HepG2 (cell line): ENCODE results near the gene ADGRG6. TPM values are rescaled to one million over a fixed set of nuclear protein-coding genes. Genes with fewer than 3 reads are reported as not detected.

Source experiments
- ERF ChIP-seq: IDR thresholded peaks from 2 replicates; pipeline ENCODE4 v1.6.1; 2018; ENCODE audit warnings: missing biosample characterization, missing genetic modification reagents
- FOXK1 ChIP-seq: sonication (generic); formaldehyde crosslinking; IDR thresholded peaks from 2 replicates; pipeline ENCODE4 v1.4.0; 2020; ENCODE audit warnings: low read depth, missing genetic modification reagents, borderline replicate concordance
- GATAD2A ChIP-seq: IDR thresholded peaks from 2 replicates; pipeline ENCODE4 v1.6.1; 2016
- HMGA1 ChIP-seq: sonication (generic); formaldehyde crosslinking; conservative IDR thresholded peaks from 2 replicates; pipeline ENCODE4 v1.4.0; 2020; ENCODE audit warnings: missing genetic modification reagents
- KDM1A ChIP-seq: IDR thresholded peaks from 2 replicates; pipeline ENCODE4 v1.6.1; 2016; ENCODE audit warnings: missing compliant biosample characterization
- KLF11 ChIP-seq: IDR thresholded peaks from 2 replicates; pipeline ENCODE4 v1.6.1; 2016; ENCODE audit warnings: missing compliant biosample characterization
- MEIS1 ChIP-seq: sonication (generic); formaldehyde crosslinking; IDR thresholded peaks from 2 replicates; pipeline ENCODE4 v1.9.0; 2021; ENCODE audit warnings: mild to moderate bottlenecking, missing genetic modification reagents, moderate library complexity, borderline replicate concordance
- NCOA1 ChIP-seq: sonication (generic); formaldehyde crosslinking; IDR thresholded peaks from 2 replicates; pipeline ENCODE4 v1.9.0; 2021; ENCODE audit warnings: missing genetic modification reagents
- NFIC ChIP-seq: IDR thresholded peaks from 2 replicates; pipeline ENCODE4 v1.6.1; 2012; ENCODE audit warnings: mild to moderate bottlenecking, low read length, inconsistent platforms
- ONECUT2 ChIP-seq: sonication (generic); formaldehyde crosslinking; IDR thresholded peaks from 2 replicates; pipeline ENCODE4 v1.4.0; 2020; ENCODE audit warnings: missing genetic modification reagents
- POLR2AphosphoS2 ChIP-seq: IDR thresholded peaks from 2 replicates; pipeline ENCODE4 v1.6.1; 2011; ENCODE audit warnings: low read depth, low read length, improper control_type of control experiment
- POLR2AphosphoS5 ChIP-seq: IDR thresholded peaks from 2 replicates; pipeline ENCODE4 v1.6.1; 2012; ENCODE audit warnings: low read depth, low read length
- SOX5 ChIP-seq: IDR thresholded peaks from 2 replicates; pipeline ENCODE4 v1.6.1; 2016; ENCODE audit warnings: borderline replicate concordance
- TARDBP ChIP-seq: sonication (generic); formaldehyde crosslinking; IDR thresholded peaks from 2 replicates; pipeline ENCODE4 v1.8.0; 2022; ENCODE audit warnings: mild to moderate bottlenecking, missing genetic modification reagents
- TGIF2 ChIP-seq: IDR thresholded peaks from 2 replicates; pipeline ENCODE4 v1.6.1; 2016; ENCODE audit warnings: control low read depth, missing compliant biosample characterization
- ZBTB20 ChIP-seq: sonication (generic); formaldehyde crosslinking; IDR thresholded peaks from 2 replicates; pipeline ENCODE4 v1.8.1; 2023; ENCODE audit warnings: missing genetic modification reagents, low read depth, mild to moderate bottlenecking, borderline replicate concordance
- ZNF124 ChIP-seq: sonication (generic); formaldehyde crosslinking; IDR thresholded peaks from 2 replicates; pipeline ENCODE4 v1.4.0; 2020; ENCODE audit warnings: missing genetic modification reagents
- ZNF510 ChIP-seq: sonication (generic); formaldehyde crosslinking; IDR thresholded peaks from 2 replicates; pipeline ENCODE4 v1.4.0; 2020; ENCODE audit warnings: low read depth, mild to moderate bottlenecking, missing genetic modification reagents
- ZNF598 ChIP-seq: sonication (generic); formaldehyde crosslinking; IDR thresholded peaks from 2 replicates; pipeline ENCODE4 v1.5.1; 2020; ENCODE audit warnings: mild to moderate bottlenecking, missing genetic modification reagents, borderline replicate concordance
- ZNF839 ChIP-seq: sonication (generic); formaldehyde crosslinking; IDR thresholded peaks from 2 replicates; pipeline ENCODE4 v1.4.0; 2020; ENCODE audit warnings: missing genetic modification reagents, mild to moderate bottlenecking, borderline replicate concordance
- ZSCAN20 ChIP-seq: sonication (generic); formaldehyde crosslinking; IDR thresholded peaks from 2 replicates; pipeline ENCODE4 v1.4.0; 2020; ENCODE audit warnings: missing genetic modification reagents, mild to moderate bottlenecking, borderline replicate concordance
- polyA plus RNA-seq, 8 experiments: library from polyadenylated mRNA; depleted of rRNA in 3 of 8; stranded (reverse) in 7 of 8; unstranded in 1 of 8; fragments of >200 nt; fragmentation: Illumina TruSeq in 4 of 8; extraction: Trizol in 4 of 8; gene quantifications; 2 replicates each; pipeline versions ENCODE4 v1.2.1 to v1.2.3, GENCODE V29; 2011 to 2016; ENCODE audit warnings: low read depth in 4 of 8, missing spikeins in 1 of 8, mixed read lengths in 1 of 8; ENCODE audit not compliant: insufficient read depth in 1 of 8
- total RNA-seq, 5 experiments: library from RNA; depleted of rRNA; stranded (reverse); fragments of >200 nt; fragmentation: Illumina TruSeq; extraction: Trizol; gene quantifications; 2 replicates each; pipeline ENCODE4 v1.2.3, GENCODE V29; 2016; ENCODE audit warnings: low read depth in 1 of 5
- TF ChIP-seq, protein P1 (sequence below): sonication (generic); formaldehyde crosslinking; IDR thresholded peaks from 2 replicates; pipeline ENCODE4 v1.4.0; 2020; ENCODE audit warnings: missing genetic modification reagents, borderline replicate concordance
- TF ChIP-seq, protein P2 (sequence below): sonication (generic); formaldehyde crosslinking; IDR thresholded peaks from 2 replicates; pipeline ENCODE4 v1.8.1; 2023; ENCODE audit warnings: mild to moderate bottlenecking, moderate library complexity, missing genetic modification reagents
- TF ChIP-seq, protein P3 (sequence below): IDR thresholded peaks from 2 replicates; pipeline ENCODE4 v1.6.1; 2016; ENCODE audit warnings: missing biosample characterization, missing genetic modification reagents, low read depth
- TF ChIP-seq, protein P4 (sequence below): sonication (generic); formaldehyde crosslinking; IDR thresholded peaks from 2 replicates; pipeline ENCODE4 v1.9.0; 2022; ENCODE audit warnings: low read depth, missing genetic modification reagents

ADGRG6 gene
- total and polyA plus RNA-seq, 2 of the 13 experiments (the other 11 are each of a cell fraction or from before 2014, with no cell fraction given), result 129 to 249 TPM

DNA sequence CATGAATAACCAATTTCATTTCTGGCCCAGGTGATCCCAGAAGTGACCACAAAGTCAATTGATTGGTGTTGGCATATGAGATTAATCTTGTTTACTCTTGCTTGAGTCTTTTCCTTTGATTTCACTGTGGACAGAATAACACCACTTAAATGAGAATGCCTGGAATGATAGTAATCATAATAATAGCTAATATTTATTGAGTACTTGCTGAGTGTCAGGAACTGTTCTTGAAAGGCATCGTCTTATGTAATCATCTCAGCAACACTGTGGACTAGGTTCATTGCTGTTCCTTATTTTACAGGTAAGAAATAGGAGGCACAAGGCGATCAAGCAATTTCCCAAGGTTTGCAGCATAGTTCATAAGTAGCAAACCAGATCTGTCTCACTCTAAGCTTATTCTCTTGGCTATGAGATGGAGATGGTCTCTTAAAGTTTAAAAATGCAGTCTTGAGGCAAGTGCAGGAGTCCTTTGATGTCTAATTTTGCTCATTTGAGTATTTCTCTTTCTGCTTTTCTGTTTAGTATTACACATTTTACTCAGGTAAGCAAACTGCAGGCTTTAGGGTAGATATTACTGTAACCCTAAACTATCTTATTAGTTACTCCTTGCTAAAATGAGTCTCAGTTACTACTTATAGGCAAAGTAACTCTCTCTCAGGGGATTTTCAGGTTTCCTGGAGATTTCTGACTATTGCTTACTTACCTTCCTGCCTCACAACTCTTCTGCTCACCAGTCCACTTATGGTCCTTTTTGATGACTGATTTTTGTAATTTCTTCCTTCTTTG, 6.3 kb downstream of the ADGRG6 start (continued):
- TF ChIP-seq, protein P1, sequence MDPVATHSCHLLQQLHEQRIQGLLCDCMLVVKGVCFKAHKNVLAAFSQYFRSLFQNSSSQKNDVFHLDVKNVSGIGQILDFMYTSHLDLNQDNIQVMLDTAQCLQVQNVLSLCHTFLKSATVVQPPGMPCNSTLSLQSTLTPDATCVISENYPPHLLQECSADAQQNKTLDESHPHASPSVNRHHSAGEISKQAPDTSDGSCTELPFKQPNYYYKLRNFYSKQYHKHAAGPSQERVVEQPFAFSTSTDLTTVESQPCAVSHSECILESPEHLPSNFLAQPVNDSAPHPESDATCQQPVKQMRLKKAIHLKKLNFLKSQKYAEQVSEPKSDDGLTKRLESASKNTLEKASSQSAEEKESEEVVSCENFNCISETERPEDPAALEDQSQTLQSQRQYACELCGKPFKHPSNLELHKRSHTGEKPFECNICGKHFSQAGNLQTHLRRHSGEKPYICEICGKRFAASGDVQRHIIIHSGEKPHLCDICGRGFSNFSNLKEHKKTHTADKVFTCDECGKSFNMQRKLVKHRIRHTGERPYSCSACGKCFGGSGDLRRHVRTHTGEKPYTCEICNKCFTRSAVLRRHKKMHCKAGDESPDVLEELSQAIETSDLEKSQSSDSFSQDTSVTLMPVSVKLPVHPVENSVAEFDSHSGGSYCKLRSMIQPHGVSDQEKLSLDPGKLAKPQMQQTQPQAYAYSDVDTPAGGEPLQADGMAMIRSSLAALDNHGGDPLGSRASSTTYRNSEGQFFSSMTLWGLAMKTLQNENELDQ, result no peak
- TF ChIP-seq TARDBP, result peak; percentile 95
- 0 out of 2 replicates have a peak, but pooled peaks have one; percentile 38 for TF ChIP-seq NCOA1
- peak; percentile 82 for TF ChIP-seq ZBTB20 (CRISPR knock-in tag)
- TF ChIP-seq KLF11 (CRISPR knock-in tag), result peak; percentile 84
- no peak for TF ChIP-seq ZSCAN20
- TF ChIP-seq, protein P2, sequence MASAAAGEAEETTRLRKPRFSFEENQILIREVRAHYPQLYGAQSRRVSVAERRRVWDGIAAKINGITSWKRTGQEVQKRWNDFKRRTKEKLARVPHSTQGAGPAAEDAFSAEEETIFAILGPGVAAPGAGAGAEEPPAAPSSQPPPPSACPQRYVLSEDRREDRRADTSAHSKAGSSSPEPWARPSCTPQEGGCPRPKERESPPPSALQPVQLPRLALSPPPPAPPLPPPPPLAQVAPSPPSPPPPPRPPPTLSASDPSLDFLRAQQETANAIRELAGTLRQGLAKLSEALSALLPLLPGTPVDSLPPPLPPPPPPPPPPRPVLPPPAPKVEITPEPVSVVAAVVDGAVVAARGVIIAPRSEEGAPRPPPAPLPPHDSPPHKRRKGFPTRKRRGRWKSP (CRISPR knock-in tag), result no peak
- peak; percentile 64; the same call in 1 of the 2 replicates for TF ChIP-seq ZNF124
- no peak for TF ChIP-seq HMGA1
- TF ChIP-seq ZNF839, result no peak
- TF ChIP-seq, protein P3, sequence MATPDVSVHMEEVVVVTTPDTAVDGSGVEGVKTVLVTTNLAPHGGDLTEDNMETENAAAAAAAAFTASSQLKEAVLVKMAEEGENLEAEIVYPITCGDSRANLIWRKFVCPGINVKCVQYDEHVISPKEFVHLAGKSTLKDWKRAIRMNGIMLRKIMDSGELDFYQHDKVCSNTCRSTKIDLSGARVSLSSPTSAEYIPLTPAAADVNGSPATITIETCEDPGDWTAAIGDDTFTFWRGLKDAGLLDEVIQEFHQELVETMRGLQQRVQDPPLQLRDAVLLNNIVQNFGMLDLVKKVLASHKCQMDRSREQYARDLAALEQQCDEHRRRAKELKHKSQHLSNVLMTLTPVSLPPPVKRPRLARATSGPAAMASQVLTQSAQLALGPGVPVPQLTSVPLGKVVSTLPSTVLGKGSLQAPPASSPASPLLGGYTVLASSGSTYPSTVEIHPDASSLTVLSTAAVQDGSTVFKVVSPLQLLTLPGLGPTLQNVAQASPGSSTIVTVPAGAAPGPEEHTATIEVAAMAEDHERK (CRISPR knock-in tag), result peak; percentile 24; the same call in 1 of the 2 replicates
- TF ChIP-seq ZNF510 (CRISPR knock-in tag), result 0 out of 2 replicates have a peak, but pooled peaks have one; percentile 41
- TF ChIP-seq ERF, result peak; percentile 71
- TF ChIP-seq GATAD2A (CRISPR knock-in tag), result peak; percentile 94
- TF ChIP-seq, protein P4, sequence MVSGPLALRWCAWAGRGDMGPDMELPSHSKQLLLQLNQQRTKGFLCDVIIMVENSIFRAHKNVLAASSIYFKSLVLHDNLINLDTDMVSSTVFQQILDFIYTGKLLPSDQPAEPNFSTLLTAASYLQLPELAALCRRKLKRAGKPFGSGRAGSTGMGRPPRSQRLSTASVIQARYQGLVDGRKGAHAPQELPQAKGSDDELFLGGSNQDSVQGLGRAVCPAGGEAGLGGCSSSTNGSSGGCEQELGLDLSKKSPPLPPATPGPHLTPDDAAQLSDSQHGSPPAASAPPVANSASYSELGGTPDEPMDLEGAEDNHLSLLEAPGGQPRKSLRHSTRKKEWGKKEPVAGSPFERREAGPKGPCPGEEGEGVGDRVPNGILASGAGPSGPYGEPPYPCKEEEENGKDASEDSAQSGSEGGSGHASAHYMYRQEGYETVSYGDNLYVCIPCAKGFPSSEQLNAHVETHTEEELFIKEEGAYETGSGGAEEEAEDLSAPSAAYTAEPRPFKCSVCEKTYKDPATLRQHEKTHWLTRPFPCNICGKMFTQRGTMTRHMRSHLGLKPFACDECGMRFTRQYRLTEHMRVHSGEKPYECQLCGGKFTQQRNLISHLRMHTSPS (CRISPR knock-in tag), result no peak
- TF ChIP-seq MEIS1 (CRISPR knock-in tag), result peak; percentile 60; the same call in 1 of the 2 replicates
- peak; percentile 93 for TF ChIP-seq SOX5 (CRISPR knock-in tag)
- no peak for TF ChIP-seq POLR2AphosphoS2
- TF ChIP-seq KDM1A, result peak; percentile 59; the same call in 1 of the 2 replicates
- peak; percentile 95 for TF ChIP-seq NFIC
- TF ChIP-seq ZNF598 (CRISPR knock-in tag), result no peak
- TF ChIP-seq TGIF2 (CRISPR knock-in tag), result no peak
- TF ChIP-seq FOXK1 (CRISPR knock-in tag), result peak; percentile 96
- TF ChIP-seq POLR2AphosphoS5, result no peak
- TF ChIP-seq ONECUT2, result peak; percentile 83
